ENCODE results near the gene TBCCD1.

TBCCD1 gene

DNA sequence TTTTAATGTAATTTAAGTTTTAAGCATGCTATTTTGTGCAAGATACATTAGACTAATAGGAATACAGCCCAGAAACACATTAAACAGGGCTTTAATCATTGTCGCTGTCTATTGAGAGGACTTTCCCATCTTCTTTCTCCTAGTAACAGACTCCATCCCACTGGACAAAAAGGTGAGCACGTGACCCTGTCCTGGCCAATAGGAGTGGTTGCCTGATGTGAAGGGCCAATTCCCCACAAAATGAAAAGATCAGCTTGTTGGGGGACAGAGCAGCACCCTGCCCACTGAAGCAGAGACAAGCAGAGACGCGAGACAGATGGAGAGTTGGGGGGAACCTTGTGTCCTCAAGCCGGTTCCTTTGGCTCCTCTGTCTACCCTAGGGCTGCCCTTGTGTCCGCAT lies 44.1 kb downstream of the TBCCD1 start:
- TF ChIP-seq POLR2AphosphoS5 (IDR thresholded peaks at IDR 0.05; ENCODE audit: low read depth, low read length) (no peak), FOXP2 (optimal IDR thresholded peaks at IDR 0.05; ENCODE audit: borderline replicate concordance, extremely low read depth, extremely low read length, insufficient read depth) (no peak), SIN3A (IDR thresholded peaks at IDR 0.05; ENCODE audit: borderline replicate concordance, insufficient read depth, low read length) (no peak)
- TF ChIP-seq, protein P1, sequence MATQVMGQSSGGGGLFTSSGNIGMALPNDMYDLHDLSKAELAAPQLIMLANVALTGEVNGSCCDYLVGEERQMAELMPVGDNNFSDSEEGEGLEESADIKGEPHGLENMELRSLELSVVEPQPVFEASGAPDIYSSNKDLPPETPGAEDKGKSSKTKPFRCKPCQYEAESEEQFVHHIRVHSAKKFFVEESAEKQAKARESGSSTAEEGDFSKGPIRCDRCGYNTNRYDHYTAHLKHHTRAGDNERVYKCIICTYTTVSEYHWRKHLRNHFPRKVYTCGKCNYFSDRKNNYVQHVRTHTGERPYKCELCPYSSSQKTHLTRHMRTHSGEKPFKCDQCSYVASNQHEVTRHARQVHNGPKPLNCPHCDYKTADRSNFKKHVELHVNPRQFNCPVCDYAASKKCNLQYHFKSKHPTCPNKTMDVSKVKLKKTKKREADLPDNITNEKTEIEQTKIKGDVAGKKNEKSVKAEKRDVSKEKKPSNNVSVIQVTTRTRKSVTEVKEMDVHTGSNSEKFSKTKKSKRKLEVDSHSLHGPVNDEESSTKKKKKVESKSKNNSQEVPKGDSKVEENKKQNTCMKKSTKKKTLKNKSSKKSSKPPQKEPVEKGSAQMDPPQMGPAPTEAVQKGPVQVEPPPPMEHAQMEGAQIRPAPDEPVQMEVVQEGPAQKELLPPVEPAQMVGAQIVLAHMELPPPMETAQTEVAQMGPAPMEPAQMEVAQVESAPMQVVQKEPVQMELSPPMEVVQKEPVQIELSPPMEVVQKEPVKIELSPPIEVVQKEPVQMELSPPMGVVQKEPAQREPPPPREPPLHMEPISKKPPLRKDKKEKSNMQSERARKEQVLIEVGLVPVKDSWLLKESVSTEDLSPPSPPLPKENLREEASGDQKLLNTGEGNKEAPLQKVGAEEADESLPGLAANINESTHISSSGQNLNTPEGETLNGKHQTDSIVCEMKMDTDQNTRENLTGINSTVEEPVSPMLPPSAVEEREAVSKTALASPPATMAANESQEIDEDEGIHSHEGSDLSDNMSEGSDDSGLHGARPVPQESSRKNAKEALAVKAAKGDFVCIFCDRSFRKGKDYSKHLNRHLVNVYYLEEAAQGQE (IDR thresholded peaks at IDR 0.05; ENCODE audit: insufficient read depth in 1 of 2, low read depth in 2 of 2, low read length in 2 of 2): no peak

DNA sequence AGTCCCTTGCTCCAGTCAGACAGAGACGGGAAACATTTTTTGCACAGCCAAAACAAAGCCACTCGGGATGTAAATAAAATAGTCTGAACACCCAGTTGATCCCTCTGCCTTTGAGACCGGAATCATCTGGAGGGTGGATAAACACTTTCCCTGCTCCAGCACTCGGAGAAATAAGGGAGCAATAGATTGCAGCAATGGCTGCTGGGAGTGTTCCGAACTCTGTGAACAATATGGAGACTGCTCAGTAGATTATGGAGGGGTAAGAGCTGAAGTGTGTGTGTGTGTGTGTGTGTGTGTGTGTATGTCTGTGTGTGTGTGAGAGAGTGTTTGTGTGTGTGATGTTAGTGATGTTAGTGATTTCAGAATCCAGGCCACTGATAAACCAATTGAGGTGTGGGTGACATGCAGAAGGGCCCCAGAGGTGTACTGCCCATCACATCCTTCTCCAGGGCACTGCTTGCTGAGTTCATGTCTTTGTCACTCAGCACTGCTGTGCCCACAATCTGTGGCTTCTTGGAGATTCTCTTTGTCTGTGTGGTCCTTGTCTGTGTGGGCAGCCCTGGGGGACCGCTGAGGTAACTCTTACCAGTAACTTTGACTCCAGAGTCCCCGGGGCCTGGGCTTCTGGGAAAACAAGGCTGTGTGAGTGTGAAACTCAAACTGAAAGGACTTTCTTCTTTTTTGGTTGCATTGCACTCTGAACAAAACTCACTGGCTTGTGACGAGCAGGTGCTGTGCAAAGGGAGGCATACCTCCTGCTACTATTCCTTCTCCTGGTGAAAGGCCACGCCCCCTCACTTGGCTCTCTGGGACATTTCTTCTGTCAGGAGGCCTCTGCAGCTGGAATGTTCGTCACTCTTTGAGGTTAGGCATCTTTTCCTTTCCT lies 45.9 kb downstream of the TBCCD1 start:
- TF ChIP-seq POLR2AphosphoS5 (IDR thresholded peaks at IDR 0.05; ENCODE audit: low read depth, low read length) (no peak), TAF1 (IDR thresholded peaks at IDR 0.05; ENCODE audit: borderline replicate concordance, insufficient read depth, low read length) (no peak), SIN3A (IDR thresholded peaks at IDR 0.05; ENCODE audit: borderline replicate concordance, insufficient read depth, low read length) (no peak), FOXP2 (optimal IDR thresholded peaks at IDR 0.05; ENCODE audit: borderline replicate concordance, extremely low read depth, extremely low read length, insufficient read depth) (no peak)
- TF ChIP-seq, protein P1 (IDR thresholded peaks at IDR 0.05; ENCODE audit: insufficient read depth in 1 of 2, low read depth in 2 of 2, low read length in 2 of 2): no peak

DNA sequence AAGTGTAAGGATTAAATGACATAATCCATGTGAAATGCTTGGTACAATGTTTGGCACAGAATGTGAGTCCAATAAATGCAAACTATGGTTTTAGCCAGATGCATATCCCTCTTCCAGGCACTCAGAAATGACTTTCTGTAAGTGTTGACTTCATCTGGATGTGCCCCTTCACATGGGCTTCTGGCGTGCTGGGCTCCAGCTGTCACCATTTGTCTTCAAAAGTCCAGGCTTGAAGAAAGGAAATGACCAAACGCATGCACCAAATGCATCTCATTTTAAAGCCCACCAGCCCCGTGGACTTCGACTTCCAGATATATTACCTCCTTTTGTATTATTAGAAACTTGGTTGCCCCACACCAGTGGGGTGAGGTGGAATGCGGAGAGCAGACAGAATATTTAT lies 46.7 kb downstream of the TBCCD1 start:
- TF ChIP-seq, protein P1 (IDR thresholded peaks at IDR 0.05; ENCODE audit: insufficient read depth in 1 of 2, low read depth in 2 of 2, low read length in 2 of 2): no peak
- TF ChIP-seq TAF1 (IDR thresholded peaks at IDR 0.05; ENCODE audit: borderline replicate concordance, insufficient read depth, low read length) (no peak), SIN3A (IDR thresholded peaks at IDR 0.05; ENCODE audit: borderline replicate concordance, insufficient read depth, low read length) (no peak), POLR2AphosphoS5 (IDR thresholded peaks at IDR 0.05; ENCODE audit: low read depth, low read length) (no peak), FOXP2 (optimal IDR thresholded peaks at IDR 0.05; ENCODE audit: borderline replicate concordance, extremely low read depth, extremely low read length, insufficient read depth) (no peak)

DNA sequence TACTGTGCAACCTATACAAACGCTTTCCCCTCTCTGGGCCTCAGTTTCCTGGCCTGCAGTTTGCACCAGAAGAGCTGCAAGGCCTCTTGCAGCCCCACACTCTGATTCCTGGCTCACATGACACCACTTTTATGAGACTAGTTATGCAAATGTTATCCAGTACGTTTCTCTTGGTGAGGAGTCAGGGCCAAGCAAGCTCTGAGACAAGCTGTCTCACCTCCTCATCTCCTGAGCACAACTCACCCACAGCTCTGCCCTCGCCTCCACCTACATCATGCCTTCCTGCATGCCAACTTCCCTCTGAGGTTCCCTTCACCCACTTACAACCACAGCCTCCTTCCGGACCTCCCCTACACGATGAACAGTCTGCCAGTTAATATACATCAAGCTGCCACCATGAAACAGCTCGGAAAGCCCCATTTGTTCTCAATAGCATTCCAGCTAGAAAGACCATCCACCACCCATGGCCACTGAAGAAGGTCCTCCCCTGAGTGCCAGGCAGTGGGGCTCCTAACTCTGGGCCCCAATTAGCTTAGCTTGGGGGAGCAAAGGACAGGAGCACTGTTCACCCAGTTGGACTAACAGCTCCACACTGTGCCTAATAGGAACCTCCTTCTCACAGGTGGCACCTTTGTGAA lies 48.0 kb downstream of the TBCCD1 start:
- TF ChIP-seq, protein P1 (IDR thresholded peaks at IDR 0.05; ENCODE audit: insufficient read depth in 1 of 2, low read depth in 2 of 2, low read length in 2 of 2): no peak
- TF ChIP-seq POLR2AphosphoS5 (IDR thresholded peaks at IDR 0.05; ENCODE audit: low read depth, low read length) (no peak), SIN3A (IDR thresholded peaks at IDR 0.05; ENCODE audit: borderline replicate concordance, insufficient read depth, low read length) (no peak), FOXP2 (optimal IDR thresholded peaks at IDR 0.05; ENCODE audit: borderline replicate concordance, extremely low read depth, extremely low read length, insufficient read depth) (no peak), TAF1 (IDR thresholded peaks at IDR 0.05; ENCODE audit: borderline replicate concordance, insufficient read depth, low read length) (no peak)
